ENCODE data around the gene OR1I1. TPM values are rescaled to one million over a fixed set of nuclear protein-coding genes. Genes with fewer than 3 reads are reported as not detected.

The OR1I1 gene
- polyA plus RNA-seq, 1 donor from 2014 or later: not detected

DNA sequence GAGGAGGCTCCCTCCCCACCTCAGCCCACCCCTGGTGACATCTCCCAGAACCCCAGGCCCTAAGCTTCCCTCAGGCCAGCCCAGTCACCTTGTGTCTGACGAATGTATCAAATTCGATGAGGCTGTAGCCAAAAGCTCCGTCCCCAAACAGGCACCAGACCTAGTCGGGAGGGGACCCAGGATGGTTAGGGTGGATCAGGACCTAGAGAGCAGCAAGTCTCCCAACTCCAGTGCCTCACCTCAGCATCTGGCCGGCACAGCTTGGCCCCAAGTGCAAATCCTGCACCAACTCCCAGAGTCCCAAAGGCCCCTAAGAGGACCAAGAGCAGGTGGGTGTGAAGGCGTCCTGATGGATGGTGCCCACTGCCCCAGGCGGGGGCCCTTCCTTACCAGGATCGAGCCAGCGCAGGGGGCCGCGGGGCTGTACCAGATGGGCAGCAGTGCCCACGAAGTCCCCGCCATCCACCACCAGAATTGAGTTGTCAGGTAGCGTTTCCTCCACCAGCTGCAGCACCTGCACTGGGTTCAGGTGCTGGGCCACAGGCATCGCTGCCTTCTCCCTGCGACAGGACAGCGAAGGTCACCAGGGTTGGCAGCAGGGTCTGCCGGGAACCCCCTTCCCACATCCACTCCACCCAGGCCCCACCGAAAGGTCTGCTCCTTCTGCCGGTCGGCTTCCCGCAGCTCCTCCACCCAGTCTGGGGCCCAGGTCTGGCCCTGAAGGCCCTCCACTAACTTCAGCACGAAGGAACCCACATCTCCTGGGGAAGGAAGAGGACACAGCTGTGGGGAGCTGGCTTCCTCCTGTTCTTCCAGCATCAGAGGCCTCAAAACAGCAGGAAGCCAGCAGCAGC is 34.0 kb downstream of the OR1I1 start:
- Histone ChIP-seq H3K79me2 (replicated peaks; ENCODE audit: insufficient read depth, low read length) (no peaks in the 10 kb centered on the region), H3F3A (ENCODE audit: insufficient read depth, low read length, poor library complexity, severe bottlenecking) (no peaks in the 10 kb centered on the region), H3K9me2 (ENCODE audit: insufficient read depth, low read length) (no peaks in the 10 kb centered on the region), H3K9me3 (ENCODE audit: low read length) (no peaks in the 10 kb centered on the region), H3K27me3 (ENCODE audit: insufficient read depth, low read depth, low read length) (no peaks in the 10 kb centered on the region), H3K27ac (ENCODE audit: low read length) (no peak overlapping the region), H2AFZ (ENCODE audit: low read depth, low read length) (no peak overlapping the region), H3K9ac (ENCODE audit: low read length) (no peak overlapping the region), H3K4me2 (ENCODE audit: low read length) (no peak overlapping the region), H3K36me3 (ENCODE audit: insufficient read depth, low read length) (peaks cover 5% of the 10 kb centered on the region), H3K4me3 (ENCODE audit: low read length) (no peak overlapping the region), H4K20me1 (ENCODE audit: insufficient read depth) (no peaks in the 10 kb centered on the region)
- TF ChIP-seq TAF1 (IDR thresholded peaks at IDR 0.05; ENCODE audit: low read depth) (no peak), EP300 (conservative IDR thresholded peaks at IDR 0.05; ENCODE audit: poor library complexity, severe bottlenecking) (no peak), SMC3 (conservative IDR thresholded peaks at IDR 0.05; ENCODE audit: poor library complexity) (no peak), RAD21 (conservative IDR thresholded peaks at IDR 0.05) (no peak), EZH2 (IDR thresholded peaks at IDR 0.05; ENCODE audit: borderline replicate concordance, insufficient read depth, low read length, poor library complexity, severe bottlenecking) (no peak), MXI1 (conservative IDR thresholded peaks at IDR 0.05; ENCODE audit: poor library complexity, severe bottlenecking) (no peak), POLR2AphosphoS5 (IDR thresholded peaks at IDR 0.05) (no peak)
- TF ChIP-seq, protein P1, sequence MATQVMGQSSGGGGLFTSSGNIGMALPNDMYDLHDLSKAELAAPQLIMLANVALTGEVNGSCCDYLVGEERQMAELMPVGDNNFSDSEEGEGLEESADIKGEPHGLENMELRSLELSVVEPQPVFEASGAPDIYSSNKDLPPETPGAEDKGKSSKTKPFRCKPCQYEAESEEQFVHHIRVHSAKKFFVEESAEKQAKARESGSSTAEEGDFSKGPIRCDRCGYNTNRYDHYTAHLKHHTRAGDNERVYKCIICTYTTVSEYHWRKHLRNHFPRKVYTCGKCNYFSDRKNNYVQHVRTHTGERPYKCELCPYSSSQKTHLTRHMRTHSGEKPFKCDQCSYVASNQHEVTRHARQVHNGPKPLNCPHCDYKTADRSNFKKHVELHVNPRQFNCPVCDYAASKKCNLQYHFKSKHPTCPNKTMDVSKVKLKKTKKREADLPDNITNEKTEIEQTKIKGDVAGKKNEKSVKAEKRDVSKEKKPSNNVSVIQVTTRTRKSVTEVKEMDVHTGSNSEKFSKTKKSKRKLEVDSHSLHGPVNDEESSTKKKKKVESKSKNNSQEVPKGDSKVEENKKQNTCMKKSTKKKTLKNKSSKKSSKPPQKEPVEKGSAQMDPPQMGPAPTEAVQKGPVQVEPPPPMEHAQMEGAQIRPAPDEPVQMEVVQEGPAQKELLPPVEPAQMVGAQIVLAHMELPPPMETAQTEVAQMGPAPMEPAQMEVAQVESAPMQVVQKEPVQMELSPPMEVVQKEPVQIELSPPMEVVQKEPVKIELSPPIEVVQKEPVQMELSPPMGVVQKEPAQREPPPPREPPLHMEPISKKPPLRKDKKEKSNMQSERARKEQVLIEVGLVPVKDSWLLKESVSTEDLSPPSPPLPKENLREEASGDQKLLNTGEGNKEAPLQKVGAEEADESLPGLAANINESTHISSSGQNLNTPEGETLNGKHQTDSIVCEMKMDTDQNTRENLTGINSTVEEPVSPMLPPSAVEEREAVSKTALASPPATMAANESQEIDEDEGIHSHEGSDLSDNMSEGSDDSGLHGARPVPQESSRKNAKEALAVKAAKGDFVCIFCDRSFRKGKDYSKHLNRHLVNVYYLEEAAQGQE (IDR thresholded peaks at IDR 0.05; ENCODE audit: borderline replicate concordance): no peak
- TF ChIP-seq, protein P2, sequence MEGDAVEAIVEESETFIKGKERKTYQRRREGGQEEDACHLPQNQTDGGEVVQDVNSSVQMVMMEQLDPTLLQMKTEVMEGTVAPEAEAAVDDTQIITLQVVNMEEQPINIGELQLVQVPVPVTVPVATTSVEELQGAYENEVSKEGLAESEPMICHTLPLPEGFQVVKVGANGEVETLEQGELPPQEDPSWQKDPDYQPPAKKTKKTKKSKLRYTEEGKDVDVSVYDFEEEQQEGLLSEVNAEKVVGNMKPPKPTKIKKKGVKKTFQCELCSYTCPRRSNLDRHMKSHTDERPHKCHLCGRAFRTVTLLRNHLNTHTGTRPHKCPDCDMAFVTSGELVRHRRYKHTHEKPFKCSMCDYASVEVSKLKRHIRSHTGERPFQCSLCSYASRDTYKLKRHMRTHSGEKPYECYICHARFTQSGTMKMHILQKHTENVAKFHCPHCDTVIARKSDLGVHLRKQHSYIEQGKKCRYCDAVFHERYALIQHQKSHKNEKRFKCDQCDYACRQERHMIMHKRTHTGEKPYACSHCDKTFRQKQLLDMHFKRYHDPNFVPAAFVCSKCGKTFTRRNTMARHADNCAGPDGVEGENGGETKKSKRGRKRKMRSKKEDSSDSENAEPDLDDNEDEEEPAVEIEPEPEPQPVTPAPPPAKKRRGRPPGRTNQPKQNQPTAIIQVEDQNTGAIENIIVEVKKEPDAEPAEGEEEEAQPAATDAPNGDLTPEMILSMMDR (IDR thresholded peaks at IDR 0.05; ENCODE audit: poor library complexity, severe bottlenecking): no peak

DNA sequence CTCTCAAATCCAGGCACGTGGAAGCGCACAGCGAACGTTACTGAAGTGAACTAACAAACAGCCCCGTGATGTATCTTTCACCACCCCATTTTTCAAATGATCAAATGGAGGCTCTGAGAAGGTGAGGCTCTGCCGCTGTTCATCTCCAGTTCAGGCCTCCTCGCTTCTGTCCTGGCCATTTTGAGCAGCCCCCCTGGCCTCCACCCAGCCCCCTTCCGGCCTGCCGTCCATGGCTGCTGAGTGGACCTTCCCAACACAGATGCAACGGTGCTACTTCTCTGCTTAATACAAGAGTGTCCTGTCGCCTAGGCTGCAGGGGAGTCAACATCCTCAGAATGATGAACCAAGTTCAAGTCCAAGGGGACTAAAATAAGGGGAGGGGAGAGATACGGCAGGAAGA is 34.8 kb downstream of the OR1I1 start:
- Histone ChIP-seq H3K36me3 (ENCODE audit: insufficient read depth, low read length) (peaks cover 5% of the 10 kb centered on the region), H2AFZ (ENCODE audit: low read depth, low read length) (no peak overlapping the region), H3K9ac (ENCODE audit: low read length) (no peak overlapping the region), H3K4me3 (ENCODE audit: low read length) (no peak overlapping the region), H4K20me1 (ENCODE audit: insufficient read depth) (no peaks in the 10 kb centered on the region), H3F3A (ENCODE audit: insufficient read depth, low read length, poor library complexity, severe bottlenecking) (no peaks in the 10 kb centered on the region), H3K9me3 (ENCODE audit: low read length) (no peaks in the 10 kb centered on the region), H3K27ac (ENCODE audit: low read length) (no peak overlapping the region), H3K9me2 (ENCODE audit: insufficient read depth, low read length) (no peaks in the 10 kb centered on the region), H3K27me3 (ENCODE audit: insufficient read depth, low read depth, low read length) (no peaks in the 10 kb centered on the region), H3K4me2 (ENCODE audit: low read length) (no peak overlapping the region), H3K79me2 (replicated peaks; ENCODE audit: insufficient read depth, low read length) (no peaks in the 10 kb centered on the region)
- no peak for TF ChIP-seq EZH2 (IDR thresholded peaks at IDR 0.05; ENCODE audit: borderline replicate concordance, insufficient read depth, low read length, poor library complexity, severe bottlenecking)
- TF ChIP-seq RAD21 (conservative IDR thresholded peaks at IDR 0.05): no peak
- TF ChIP-seq, protein P2 (IDR thresholded peaks at IDR 0.05; ENCODE audit: poor library complexity, severe bottlenecking): no peak
- TF ChIP-seq, protein P1 (IDR thresholded peaks at IDR 0.05; ENCODE audit: borderline replicate concordance): no peak
- TF ChIP-seq POLR2AphosphoS5 (IDR thresholded peaks at IDR 0.05): no peak
- TF ChIP-seq MXI1 (conservative IDR thresholded peaks at IDR 0.05; ENCODE audit: poor library complexity, severe bottlenecking): no peak
- TF ChIP-seq TAF1 (IDR thresholded peaks at IDR 0.05; ENCODE audit: low read depth): no peak
